Endothelial cell of umbilical vein (primary cell): ENCODE results near the gene RASSF3. TPM values are rescaled to one million over a fixed set of nuclear protein-coding genes. Genes with fewer than 3 reads are reported as not detected.

Experiments used
- BruUV-seq: library from RNA; stranded (reverse); fragments of 400-500 nt; replicated peaks from 2 replicates; lab custom pipeline; 2021; lab: Mats Ljungman, UMichigan
- CTCF ChIA-PET: fragments of 300-600, 350-600 bp; sonication (Branson Sonifier 250); formaldehyde crosslinking; loops from one replicate; lab custom pipeline; 2021; ENCODE audit warnings: antibody characterized with exemption, inconsistent platforms; lab: Charles Lee
- POLR2A ChIA-PET: fragments of 300-600, 350-600 bp; sonication (Branson Sonifier 250); formaldehyde crosslinking; loops from one replicate; lab custom pipeline; 2021; ENCODE audit warnings: antibody characterized with exemption, inconsistent platforms; lab: Charles Lee
- DNase-seq: peaks from one replicate; pipeline ENCODE4 v3.0.0-alpha.2; 2011; ENCODE audit warnings: low read depth, low spot score
- FAIRE-seq: peaks from 2 replicates; lab custom pipeline; 2011; peaks lifted over from hg19 to GRCh38; lab: Jason Lieb, UNC
- H2AFZ ChIP-seq: 2 replicates; pipeline ENCODE4 v1.6.0; 2012; ENCODE audit warnings: low read depth, low read length, control low read depth, inconsistent platforms
- H3K27ac ChIP-seq: 2 replicates; pipeline ENCODE4 v1.5.1; 2011; ENCODE audit warnings: low read depth, mild to moderate bottlenecking, control low read depth, low read length, moderate library complexity; ENCODE audit not compliant: insufficient read depth
- H3K27me3 ChIP-seq, 2 experiments: 2 replicates each; pipeline versions ENCODE4 v1.6.0 to v1.6.1; 2011; ENCODE audit warnings: low read length in 2 of 2, mixed read lengths in 1 of 2; ENCODE audit not compliant: control insufficient read depth in 2 of 2, insufficient read depth in 2 of 2
- H3K36me3 ChIP-seq, 2 experiments: 2 replicates in 1 of 2; 3 replicates in 1 of 2; pipeline ENCODE4 v1.5.1; 2011; ENCODE audit warnings: low read length in 2 of 2, mild to moderate bottlenecking in 1 of 2, moderate library complexity in 1 of 2; ENCODE audit not compliant: control insufficient read depth in 2 of 2, insufficient read depth in 2 of 2; ENCODE audit errors: extremely low read depth in 1 of 2
- H3K4me1 ChIP-seq: 3 replicates; pipeline ENCODE4 v1.5.1; 2011; ENCODE audit warnings: mild to moderate bottlenecking, low read length; ENCODE audit not compliant: control insufficient read depth, insufficient read depth; ENCODE audit errors: extremely low read depth
- H3K4me2 ChIP-seq: 2 replicates; pipeline ENCODE4 v1.6.1; 2011; ENCODE audit warnings: low read length, control low read depth, mixed read lengths; ENCODE audit not compliant: insufficient read depth
- H3K4me3 ChIP-seq, 3 experiments: fragments of 200-600 bp in 1 of 3; sonication (generic), shearing (Covaris generic) in 1 of 3; replicated peaks in 1 of 3; 2 replicates each; pipeline ENCODE4 v1.5.1; 2011 to 2016; ENCODE audit warnings: control low read depth in 3 of 3, low read length in 3 of 3, mild to moderate bottlenecking in 2 of 3, inconsistent platforms in 1 of 3, low read depth in 1 of 3, moderate library complexity in 1 of 3; ENCODE audit not compliant: insufficient read depth in 1 of 3
- H3K79me2 ChIP-seq: 2 replicates; pipeline ENCODE4 v1.6.0; 2012; ENCODE audit warnings: low read length, inconsistent platforms; ENCODE audit not compliant: control insufficient read depth, insufficient read depth
- H3K9ac ChIP-seq: replicated peaks from 2 replicates; pipeline ENCODE3; 2011; ENCODE audit warnings: low read length, control low read depth; ENCODE audit not compliant: insufficient read depth; ENCODE audit errors: extremely low read depth
- H3K9me1 ChIP-seq: replicated peaks from 3 replicates; pipeline ENCODE4 v1.6.0; 2011; ENCODE audit warnings: mild to moderate bottlenecking, low read length; ENCODE audit not compliant: control insufficient read depth, insufficient read depth; ENCODE audit errors: extremely low read depth
- H3K9me3 ChIP-seq: replicated peaks from 2 replicates; pipeline ENCODE4 v1.5.1; 2012; ENCODE audit warnings: low read length, inconsistent platforms; ENCODE audit not compliant: control insufficient read depth, insufficient read depth
- H4K20me1 ChIP-seq: replicated peaks from 2 replicates; pipeline ENCODE3; 2011; ENCODE audit warnings: mild to moderate bottlenecking, low read length; ENCODE audit not compliant: control insufficient read depth, insufficient read depth; ENCODE audit errors: extremely low read depth
- GATA2 ChIP-seq: IDR thresholded peaks from 2 replicates; pipeline ENCODE4 v1.7.0; 2011; ENCODE audit warnings: low read depth, mild to moderate bottlenecking, moderate library complexity, mixed read lengths, low read length; ENCODE audit not compliant: insufficient read length, insufficient read depth
- JUN ChIP-seq: IDR thresholded peaks from 2 replicates; pipeline ENCODE4 v1.6.1; 2011; ENCODE audit warnings: borderline replicate concordance, low read depth; ENCODE audit not compliant: insufficient read length, insufficient read depth
- MYC ChIP-seq: IDR thresholded peaks from one replicate; pipeline ENCODE4 v1.6.1; 2011; ENCODE audit warnings: mild to moderate bottlenecking, low read depth, low read length
- dilution Hi-C: fragments of 300-500 bp; cut with MboI; formaldehyde crosslinking; loops from one replicate; pipeline ENCODE4 v1.15.0; 2019; ENCODE audit warnings: low sequenced_read_pairs; ENCODE audit not compliant: extremely low pct_ligation_motif_present
- intact Hi-C: fragments of 100-400 bp; cut with micrococcal nuclease; formaldehyde crosslinking; loops from one replicate; pipeline ENCODE4 v1.10.0; 2022
- polyA plus RNA-seq, 4 experiments: library from polyadenylated mRNA; depleted of rRNA in 3 of 4; stranded (reverse) in 3 of 4; unstranded in 1 of 4; fragments of >200 nt; gene quantifications; 2 replicates each; pipeline versions ENCODE4 v1.2.1 to v1.2.3, GENCODE V29; 2011 to 2012; ENCODE audit warnings: missing spikeins in 1 of 4
- total RNA-seq: library from RNA; stranded (reverse); gene quantifications from 2 replicates; pipeline ENCODE4 v1.2.3, GENCODE V29; 2021

The RASSF3 gene
- total and polyA plus RNA-seq, 2 donors (not counting 3 experiments of a cell fraction or from before 2014, with no cell fraction given): 20.2 to 60.8 TPM

DNA sequence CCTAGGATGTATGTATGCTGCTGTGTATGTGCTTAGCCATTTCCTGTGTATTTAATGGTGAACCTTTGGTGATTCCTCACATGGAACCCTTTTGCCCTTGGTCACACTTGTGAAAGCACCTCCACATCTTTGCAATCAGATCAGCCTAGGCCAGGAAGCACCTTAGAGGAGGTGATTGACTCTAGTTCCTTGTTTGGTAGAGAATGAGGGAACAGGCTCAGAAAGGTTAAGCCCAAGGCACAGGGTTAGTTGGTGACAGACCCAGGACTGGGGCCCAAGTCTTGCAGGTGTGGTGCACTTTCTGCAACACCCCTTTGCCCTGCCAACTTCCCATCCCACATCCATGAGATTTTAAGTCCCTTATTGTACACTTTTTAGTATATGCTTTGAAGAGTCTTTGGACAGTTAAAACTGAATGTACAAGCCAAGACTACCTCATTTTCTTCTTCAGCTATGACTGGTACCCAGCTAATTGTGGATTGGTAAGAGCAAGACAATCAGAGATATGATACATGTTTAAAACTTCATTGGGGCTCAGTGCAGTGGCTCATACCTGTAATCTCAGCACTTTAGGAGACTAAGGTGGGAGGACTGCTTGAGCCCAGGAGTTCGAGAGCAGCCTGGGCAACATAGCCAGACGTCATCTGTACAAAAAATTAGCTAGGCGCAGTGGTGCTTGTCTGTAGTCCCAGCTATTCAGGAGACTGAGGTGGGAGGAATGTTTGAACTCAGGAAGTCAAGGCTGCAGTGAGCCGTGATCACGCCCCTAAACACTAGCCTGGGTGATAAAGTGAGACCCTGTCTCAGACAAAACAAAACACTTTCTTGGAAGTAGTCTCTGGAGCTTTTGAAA lies 71.1 kb downstream of the RASSF3 start:
- peaks cover 0 to 4% of the 10 kb centered on the region in 2 experiments for H3K36me3 ChIP-seq
- peaks cover 75% of the 10 kb centered on the region for H3K79me2 ChIP-seq
- H3K9me3 ChIP-seq: no peaks in the 10 kb centered on the region
- dilution Hi-C loops (no loop called here), intact Hi-C loops (no loop called here)
- peak overlapping the region; percentile 19 for H3K4me2 ChIP-seq
- CTCF ChIA-PET: interaction anchor here (1.0 to 2.1 kb wide), 9 partner anchors 11 to 132 kb away, joined by 3 to 8 read pairs (median 4); no protein-coding TSS in a partner anchor
- POLR2A ChIA-PET: interaction anchor here (0.5 kb wide), 1 partner anchor 11 kb away, joined by 3 read pairs; no protein-coding TSS in a partner anchor
- TF ChIP-seq GATA2 (peak; percentile 51), JUN (no peak)
- no peaks in the 10 kb centered on the region for H4K20me1 ChIP-seq
- FAIRE-seq (peak; percentile 40), DNase-seq (peak; percentile 37)
- peak overlapping the region; percentile 7 for H3K27ac ChIP-seq
- H3K27me3 ChIP-seq: no peaks in the 10 kb centered on the region
- no peak overlapping the region for H3K9ac ChIP-seq
- no peaks in the 10 kb centered on the region for H3K9me1 ChIP-seq
- H3K4me3 ChIP-seq: no peak overlapping the region
- BruUV-seq: no TSS peak
- peaks cover 47% of the 10 kb centered on the region for H3K4me1 ChIP-seq
- no peak overlapping the region for H2AFZ ChIP-seq

GRCh38 chr12:64682572-64683277 lies 72.4 kb downstream of the RASSF3 start:
- dilution Hi-C loops: no loop called here
- POLR2A ChIA-PET: interaction anchor here (0.5 to 0.7 kb wide), 3 partner anchors 13 to 76 kb away, joined by 3 read pairs; no protein-coding TSS in a partner anchor

More at GRCh38 chr12:64682572-64683277, 72.4 kb downstream of the RASSF3 start:
- no peaks in the 10 kb centered on the region for H4K20me1 ChIP-seq
- H3K9ac ChIP-seq: no peak overlapping the region
- H3K27ac ChIP-seq: no peak overlapping the region
- no peak for TF ChIP-seq MYC
- intact Hi-C loops: no loop called here
- no TSS peak for BruUV-seq
- H3K9me3 ChIP-seq: no peaks in the 10 kb centered on the region
- H3K4me3 ChIP-seq: no peak overlapping the region
- H3K36me3 ChIP-seq: peaks cover 3 to 4% of the 10 kb centered on the region in 2 experiments
- H3K4me2 ChIP-seq: no peak overlapping the region
- no peaks in the 10 kb centered on the region for H3K9me1 ChIP-seq
- CTCF ChIA-PET: interaction anchor here (0.6 to 2.1 kb wide), 9 partner anchors 12 to 133 kb away, joined by 3 to 9 read pairs (median 4); no protein-coding TSS in a partner anchor
- H3K27me3 ChIP-seq: no peaks in the 10 kb centered on the region
- H3K79me2 ChIP-seq: peaks cover 65% of the 10 kb centered on the region
- peak; percentile 74 for DNase-seq
- H2AFZ ChIP-seq: no peak overlapping the region
- peaks cover 41% of the 10 kb centered on the region for H3K4me1 ChIP-seq
- no peak for FAIRE-seq
